ENCODE results near the gene CMIP.

The CMIP gene

DNA sequence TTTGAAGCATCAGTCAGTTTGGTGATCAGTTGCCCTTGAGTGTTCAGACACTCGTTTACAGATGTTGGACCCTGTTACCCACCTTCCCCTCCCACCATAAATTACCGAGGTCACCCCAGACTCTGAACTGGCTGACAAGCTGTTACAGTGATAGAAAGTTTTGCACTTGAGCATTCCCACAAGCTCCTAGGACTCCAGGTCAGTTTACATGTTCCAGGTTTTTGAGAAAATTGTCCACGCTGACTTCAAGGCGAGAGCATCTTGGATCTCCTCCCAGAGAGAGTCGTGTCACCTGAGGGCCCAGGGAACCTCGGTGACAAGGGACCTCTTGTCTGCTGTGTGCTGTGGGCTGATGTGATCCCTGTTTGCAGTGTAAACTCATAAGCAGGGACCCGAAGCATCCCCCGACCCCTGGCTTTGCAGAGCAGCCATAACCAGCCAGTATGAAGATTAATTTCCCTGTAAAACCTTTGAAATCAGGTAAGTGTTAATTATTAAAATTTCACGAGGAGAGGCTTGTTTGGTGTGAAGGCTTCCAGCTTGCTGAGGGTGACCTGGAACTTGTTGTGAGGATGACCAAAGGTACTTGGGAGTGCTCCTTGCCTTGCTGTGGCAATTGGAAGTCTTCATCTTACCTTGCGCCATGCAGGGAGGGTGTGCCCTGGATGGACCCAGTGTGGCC, 91.2 kb downstream of the CMIP start:
- DNase-seq (ENCODE audit: low spot score) = no peak

DNA sequence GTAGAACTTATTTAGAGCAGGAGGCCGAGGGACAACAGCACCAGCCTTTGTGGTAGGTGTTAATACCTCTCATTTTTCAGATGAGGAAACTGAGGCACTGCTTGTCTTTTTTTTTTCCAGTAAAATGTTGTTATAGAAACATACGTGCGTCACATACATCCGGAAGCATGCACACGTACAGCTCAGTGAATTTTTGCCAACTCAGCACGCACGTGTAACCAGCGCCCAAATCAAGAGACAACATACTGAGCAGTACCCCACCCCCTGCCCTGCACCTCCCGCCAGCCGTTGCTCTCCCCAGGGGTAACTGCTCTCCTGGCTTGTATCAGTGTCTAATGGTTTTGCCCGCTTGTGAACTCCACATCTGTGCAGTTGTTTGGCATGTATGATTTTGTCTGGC, 92.0 kb downstream of the CMIP start:
- DNase-seq (ENCODE audit: low spot score) = no peak

GRCh38 chr16:81537721-81538561, 93.3 kb downstream of the CMIP start:
- no peak for DNase-seq (ENCODE audit: low spot score)

GRCh38 chr16:81539009-81539758, 94.6 kb downstream of the CMIP start:
- no peak for DNase-seq (ENCODE audit: low spot score)

- no peak for DNase-seq (ENCODE audit: low spot score)
Observed at GRCh38 chr16:81539759-81540472, 95.3 kb downstream of the CMIP start.

DNA sequence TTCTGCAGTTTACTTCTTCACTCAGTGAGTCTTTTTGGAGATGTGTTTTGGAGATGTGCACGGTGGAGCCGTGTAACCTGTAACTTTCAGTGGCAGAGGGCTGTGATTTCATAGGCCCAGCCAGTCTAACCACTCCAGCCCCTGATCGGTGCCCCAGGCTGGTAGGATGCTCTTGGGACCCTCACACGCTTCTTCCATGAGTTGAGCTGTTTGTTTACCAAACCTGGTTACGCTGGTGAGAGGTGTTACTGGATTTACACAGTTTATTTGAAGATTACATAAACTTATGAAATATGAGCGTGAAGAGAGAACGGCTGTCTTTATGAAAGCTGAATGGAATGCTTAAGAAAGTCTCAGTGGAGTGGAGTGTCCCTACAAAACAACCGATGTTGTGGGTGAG, 96.7 kb downstream of the CMIP start:
- no peak for DNase-seq (ENCODE audit: low spot score)

GRCh38 chr16:81542609-81543570, 98.3 kb downstream of the CMIP start:
- no peak for DNase-seq (ENCODE audit: low spot score)

GRCh38 chr16:81543571-81543970, 99.0 kb downstream of the CMIP start:
- DNase-seq (ENCODE audit: low spot score) = no peak

DNA sequence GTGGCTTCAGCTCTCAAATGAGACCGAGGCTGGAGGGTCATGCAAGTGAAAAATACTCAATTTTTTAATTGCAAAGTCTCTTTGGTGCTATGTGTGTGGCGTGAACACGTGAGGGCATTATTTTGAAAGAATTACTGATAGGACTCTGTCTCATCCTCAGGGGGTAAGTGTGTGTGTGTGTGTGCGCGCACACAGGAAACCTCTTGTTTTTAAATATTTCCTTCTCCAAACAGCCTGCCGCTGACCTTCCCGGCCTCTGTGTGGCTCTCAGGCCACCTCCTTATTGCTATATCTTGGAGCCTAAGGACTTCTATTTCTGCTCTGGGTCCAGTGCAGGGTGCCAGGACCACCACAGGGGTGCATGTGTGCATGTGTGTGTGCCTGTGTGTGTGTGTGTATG, 99.7 kb downstream of the CMIP start:
- no peak for DNase-seq (ENCODE audit: low spot score)

DNA sequence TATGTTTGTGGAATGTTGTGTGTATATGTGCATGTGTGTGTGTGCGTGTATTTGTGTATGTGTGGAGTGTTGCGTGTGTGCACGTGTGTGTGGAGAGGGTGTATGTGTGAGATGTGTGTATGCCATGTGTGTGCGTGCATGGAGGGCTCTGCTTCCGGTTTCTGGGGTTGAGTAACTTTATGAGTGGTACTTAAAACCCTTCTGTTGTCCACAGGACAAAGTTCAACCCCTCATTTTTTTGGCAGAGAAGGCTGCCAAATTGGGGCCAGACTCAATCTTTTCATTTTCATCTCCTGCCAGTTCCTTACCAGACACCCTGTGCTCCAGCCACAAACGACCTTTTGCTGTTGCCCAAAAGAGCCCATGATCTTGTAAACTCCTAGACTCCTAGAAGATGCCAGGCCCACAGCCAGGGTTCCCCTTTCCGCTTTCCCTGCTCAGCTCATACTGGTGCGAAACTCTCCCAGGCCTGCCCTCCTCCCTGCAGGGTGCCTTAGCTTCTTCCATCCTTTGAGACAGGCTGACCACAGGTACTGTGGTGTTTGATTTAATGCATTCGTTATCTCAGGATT, 100.2 kb downstream of the CMIP start:
- no peak for DNase-seq (ENCODE audit: low spot score)

- DNase-seq (ENCODE audit: low spot score) = no peak
Observed at GRCh38 chr16:81545470-81546250, 101.1 kb downstream of the CMIP start.

DNA sequence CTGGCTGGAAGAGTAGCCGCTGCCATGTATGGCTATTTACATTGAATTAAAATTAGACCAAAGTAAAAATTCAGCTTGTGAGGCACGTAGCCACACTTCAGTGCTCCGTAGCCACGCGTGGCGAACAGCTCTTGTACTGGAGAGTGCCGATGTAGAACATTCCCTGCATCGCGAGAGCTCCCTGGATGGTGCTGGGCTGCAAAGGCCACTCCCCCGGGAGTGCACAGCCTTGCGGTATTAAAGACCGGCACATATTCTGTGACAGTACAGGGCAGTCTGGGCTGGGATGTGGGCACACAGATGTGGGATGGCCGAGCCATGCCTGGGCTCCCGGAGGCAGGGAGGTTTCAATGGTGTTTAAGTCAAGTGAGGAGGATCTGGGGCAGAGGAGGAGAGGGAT, 102.2 kb downstream of the CMIP start:
- no peak for DNase-seq (ENCODE audit: low spot score)

GRCh38 chr16:81547194-81547938, 102.8 kb downstream of the CMIP start:
- no peak for DNase-seq (ENCODE audit: low spot score)

- no peak for DNase-seq (ENCODE audit: low spot score)
Observed at GRCh38 chr16:81547939-81548216, 103.3 kb downstream of the CMIP start.

- DNase-seq (ENCODE audit: low spot score) = no peak
Observed at GRCh38 chr16:81548551-81548875, 103.9 kb downstream of the CMIP start.

- DNase-seq (ENCODE audit: low spot score) = no peak
Observed at GRCh38 chr16:81548876-81549546, 104.4 kb downstream of the CMIP start.

GRCh38 chr16:81549547-81550431, 105.2 kb downstream of the CMIP start:
- DNase-seq (ENCODE audit: low spot score) = no peak

GRCh38 chr16:81550432-81550808, 105.8 kb downstream of the CMIP start:
- no peak for DNase-seq (ENCODE audit: low spot score)

All from RKO (cell line).